GM18508 (cell line): ENCODE results near the gene CDK7.
"Not testable (repeated sequence)": the region's sequence is repeated elsewhere in the genome, so short reads cannot be mapped to it uniquely, and the experiment has no call there.

Experiments used
- ATAC-seq: cut with Tn5 transposase; IDR thresholded peaks from one replicate; pipeline ENCODE4 v1.9.1; 2021; ENCODE audit warnings: moderate number of reproducible peaks; ENCODE audit not compliant: insufficient read depth, unreplicated experiment

Gene CDK7

GRCh38 chr5:69231851-69232250 lies 2.8 kb upstream of the CDK7 start:
- ATAC-seq, result no peak

- ATAC-seq, result not testable (repeated sequence)
Observed at GRCh38 chr5:69236733-69237132, 2.0 kb downstream of the CDK7 start.

- no peak for ATAC-seq
Observed at GRCh38 chr5:69237877-69238276, 3.2 kb downstream of the CDK7 start.

- no peak for ATAC-seq
Observed at GRCh38 chr5:69238760-69239251, 4.1 kb downstream of the CDK7 start.

- no peak for ATAC-seq
Observed at GRCh38 chr5:69242215-69242927, 7.7 kb downstream of the CDK7 start.

- ATAC-seq, result no peak
Observed at GRCh38 chr5:69245031-69245430, 10.3 kb downstream of the CDK7 start.

- no peak for ATAC-seq
Observed at GRCh38 chr5:69248019-69248418, 13.3 kb downstream of the CDK7 start.

GRCh38 chr5:69250593-69250992 lies 15.9 kb downstream of the CDK7 start:
- ATAC-seq, result no peak

- ATAC-seq, result no peak
Observed at GRCh38 chr5:69252437-69252836, 17.8 kb downstream of the CDK7 start.

- not testable (repeated sequence) for ATAC-seq
Observed at GRCh38 chr5:69255940-69256339, 21.3 kb downstream of the CDK7 start.

GRCh38 chr5:69257577-69257976 lies 22.9 kb downstream of the CDK7 start:
- ATAC-seq, result no peak

GRCh38 chr5:69261034-69261433 lies 26.3 kb downstream of the CDK7 start:
- no peak for ATAC-seq

- ATAC-seq, result no peak
Observed at GRCh38 chr5:69265931-69266330, 31.2 kb downstream of the CDK7 start.

GRCh38 chr5:69268899-69269298 lies 34.2 kb downstream of the CDK7 start:
- ATAC-seq, result no peak

GRCh38 chr5:69270840-69271239 lies 36.2 kb downstream of the CDK7 start:
- ATAC-seq, result no peak

- ATAC-seq, result no peak
Observed at GRCh38 chr5:69271376-69271775, 36.7 kb downstream of the CDK7 start.

GRCh38 chr5:69275563-69275962 lies 40.9 kb downstream of the CDK7 start:
- ATAC-seq, result no peak

GRCh38 chr5:69276422-69277174 lies 41.9 kb downstream of the CDK7 start:
- no peak for ATAC-seq

GRCh38 chr5:69279517-69279916 lies 44.8 kb downstream of the CDK7 start:
- ATAC-seq, result no peak

- ATAC-seq, result no peak
Observed at GRCh38 chr5:69281114-69281513, 46.4 kb downstream of the CDK7 start.

GRCh38 chr5:69284203-69284602 lies 49.5 kb downstream of the CDK7 start:
- no peak for ATAC-seq
